Activated CD4-positive, alpha-beta T cell treated with anti-CD3 and anti-CD28 coated beads, Interleukin-2, amount 10 ng/mL, durations not matched to agents 24 days and 14 days (primary cell): ENCODE data around the gene KCND3. TPM values are rescaled to one million over a fixed set of nuclear protein-coding genes. Genes with fewer than 3 reads are reported as not detected.

Experiments used
- DNase-seq: peaks from one replicate; pipeline ENCODE4 v3.0.0; 2022
- H3K27ac Mint-ChIP-seq: one replicate; pipeline ENCODE4 v1.8.0; 2022; ENCODE audit warnings: mild to moderate bottlenecking, mixed read lengths
- H3K27me3 Mint-ChIP-seq: one replicate; pipeline ENCODE4 v1.8.0; 2022; ENCODE audit warnings: mixed read lengths
- H3K36me3 Mint-ChIP-seq: one replicate; pipeline ENCODE4 v1.8.0; 2022; ENCODE audit warnings: low read depth, mild to moderate bottlenecking, mixed read lengths
- H3K4me1 Mint-ChIP-seq: one replicate; pipeline ENCODE4 v1.8.0; 2021; ENCODE audit warnings: mixed read lengths
- H3K4me3 Mint-ChIP-seq: one replicate; pipeline ENCODE4 v1.8.0; 2022; ENCODE audit warnings: mild to moderate bottlenecking, moderate library complexity, mixed read lengths
- H3K9me3 Mint-ChIP-seq: one replicate; pipeline ENCODE4 v1.8.0; 2021; ENCODE audit warnings: mixed read lengths
- intact Hi-C: fragments of 100-400 bp; cut with micrococcal nuclease; formaldehyde crosslinking; loops from one replicate; pipeline ENCODE4 v1.15.1; 2023
- total RNA-seq: library from RNA; stranded (reverse); gene quantifications from 2 replicates; pipeline ENCODE4 v1.2.3, GENCODE V29; 2022

Gene KCND3
- total RNA-seq, 1 donor from 2014 or later = not detected

DNA sequence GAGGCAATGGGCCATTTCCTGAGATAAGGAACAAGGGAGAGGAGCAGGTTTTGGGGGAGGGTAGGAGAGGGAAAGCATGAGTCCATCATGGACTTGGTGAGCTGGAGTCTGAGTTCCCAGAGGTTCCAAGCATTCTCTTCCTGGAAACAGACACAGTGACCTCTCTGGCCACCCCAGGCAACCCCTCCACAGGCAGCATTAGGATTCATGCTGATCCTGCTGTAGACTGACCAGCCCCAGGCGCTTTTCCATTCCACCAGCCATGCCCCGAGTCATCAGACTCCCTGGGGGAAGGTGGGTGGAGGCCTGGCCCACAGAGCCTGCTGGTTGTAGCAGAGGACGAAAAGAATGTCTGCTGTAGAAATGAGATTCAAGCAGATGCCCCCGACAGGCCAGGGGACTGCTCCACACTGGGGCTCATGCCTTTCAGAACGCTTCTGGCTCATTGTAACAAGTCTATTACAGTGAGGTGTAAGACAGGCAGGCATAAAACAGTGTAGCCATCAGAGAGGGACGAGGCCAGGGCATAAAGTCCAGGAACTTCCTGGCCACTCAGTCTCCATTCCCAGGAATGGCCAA is 52.2 kb downstream of the KCND3 start:
- Mint-ChIP-seq H3K27ac (no peak overlapping the region), H3K9me3 (no peaks in the 10 kb centered on the region), H3K4me1 (no peaks in the 10 kb centered on the region), H3K27me3 (peaks cover 5% of the 10 kb centered on the region), H3K36me3 (no peaks in the 10 kb centered on the region), H3K4me3 (no peak overlapping the region)
- intact Hi-C loops = no loop called here
- no peak for DNase-seq

- intact Hi-C loops = no loop called here
- no peaks in the 10 kb centered on the region for H3K9me3 Mint-ChIP-seq
Observed at GRCh38 chr1:111934106-111934852, 55.2 kb downstream of the KCND3 start.

GRCh38 chr1:111930356-111930755 is 59.1 kb downstream of the KCND3 start:
- Mint-ChIP-seq H3K27ac (no peak overlapping the region), H3K36me3 (no peaks in the 10 kb centered on the region), H3K4me1 (no peaks in the 10 kb centered on the region), H3K27me3 (no peaks in the 10 kb centered on the region), H3K9me3 (no peaks in the 10 kb centered on the region), H3K4me3 (no peak overlapping the region)
- intact Hi-C loops = no loop called here
- no peak for DNase-seq

More at GRCh38 chr1:111934106-111934852, 55.2 kb downstream of the KCND3 start:
- Mint-ChIP-seq H3K4me3 (no peak overlapping the region), H3K27ac (no peak overlapping the region), H3K27me3 (peaks cover 2% of the 10 kb centered on the region), H3K36me3 (no peaks in the 10 kb centered on the region), H3K4me1 (no peaks in the 10 kb centered on the region)
- no peak for DNase-seq

DNA sequence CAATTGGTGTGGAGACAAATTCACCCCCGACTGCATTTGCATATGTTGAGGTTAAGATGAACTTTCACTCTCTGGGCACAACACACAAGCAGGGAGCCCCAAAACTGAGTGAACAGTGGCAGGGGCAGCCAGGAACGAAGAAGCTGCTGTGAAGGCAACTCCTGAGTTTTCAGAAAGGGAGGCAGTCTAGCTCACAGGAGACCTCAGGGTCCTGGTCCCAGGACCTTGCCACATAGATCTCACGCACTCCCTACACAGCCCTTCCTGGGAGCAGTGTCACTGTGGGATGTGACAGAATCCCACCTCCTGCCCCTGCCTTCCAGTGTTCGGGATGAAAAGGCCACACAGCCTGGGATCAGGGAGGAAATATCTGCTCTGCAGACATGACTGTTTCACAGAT is 60.9 kb downstream of the KCND3 start:
- no peak for DNase-seq
- H3K4me1 Mint-ChIP-seq = no peaks in the 10 kb centered on the region
- intact Hi-C loops = no loop called here
- no peaks in the 10 kb centered on the region for H3K9me3 Mint-ChIP-seq
- no peaks in the 10 kb centered on the region for H3K36me3 Mint-ChIP-seq
- H3K27me3 Mint-ChIP-seq = no peaks in the 10 kb centered on the region
- H3K4me3 Mint-ChIP-seq = no peak overlapping the region
- H3K27ac Mint-ChIP-seq = no peak overlapping the region

DNA sequence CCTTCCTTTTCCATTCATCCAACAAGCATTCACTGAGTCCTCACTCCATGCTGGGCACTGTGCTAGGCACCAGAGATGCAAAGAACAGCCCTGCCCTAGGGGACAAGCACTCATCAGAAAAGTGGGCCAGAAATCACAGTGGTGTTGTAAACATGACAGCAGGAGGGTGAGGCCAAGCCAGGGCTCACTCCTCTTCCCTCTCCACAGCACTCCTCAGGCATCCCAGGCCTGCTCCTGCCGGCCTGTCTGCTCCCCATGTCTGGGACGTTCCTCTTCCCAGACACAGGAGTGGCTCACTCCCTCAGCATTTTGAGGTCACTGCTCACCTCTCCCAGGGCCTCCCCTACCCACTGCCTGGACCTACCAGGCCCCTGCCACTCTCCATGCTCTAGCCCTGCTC is 61.8 kb downstream of the KCND3 start:
- H3K9me3 Mint-ChIP-seq = no peaks in the 10 kb centered on the region
- H3K4me1 Mint-ChIP-seq = no peaks in the 10 kb centered on the region

DNA sequence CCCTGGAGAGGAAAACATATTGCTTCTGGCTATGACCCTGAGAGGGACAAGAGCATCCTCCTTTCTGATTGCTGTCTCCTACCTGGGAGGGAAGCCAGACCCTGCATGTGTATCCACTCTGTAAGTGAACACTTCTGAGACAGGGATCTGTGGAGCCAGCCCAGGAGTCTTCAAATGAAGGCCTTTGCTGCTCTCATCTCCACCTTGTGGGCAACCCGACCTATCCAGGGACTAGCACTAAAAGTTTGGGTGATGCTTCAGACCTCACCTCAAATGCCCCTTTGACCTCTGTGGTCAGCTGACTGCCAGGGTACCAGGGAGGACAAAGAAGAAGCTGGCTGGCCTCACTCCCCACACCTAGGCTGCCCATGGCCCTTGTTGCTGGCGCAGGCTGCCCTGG is 64.7 kb downstream of the KCND3 start:
- Mint-ChIP-seq H3K4me1 (no peaks in the 10 kb centered on the region), H3K36me3 (no peaks in the 10 kb centered on the region), H3K9me3 (no peaks in the 10 kb centered on the region), H3K27ac (no peak overlapping the region), H3K27me3 (peaks cover 15% of the 10 kb centered on the region), H3K4me3 (no peak overlapping the region)
- intact Hi-C loops = no loop called here
- no peak for DNase-seq

More for the DNA sequence above, 61.8 kb downstream of the KCND3 start:
- H3K4me3 Mint-ChIP-seq = no peak overlapping the region
- intact Hi-C loops = no loop called here
- H3K36me3 Mint-ChIP-seq = no peaks in the 10 kb centered on the region
- no peak for DNase-seq
- H3K27me3 Mint-ChIP-seq = peaks cover 2% of the 10 kb centered on the region
- no peak overlapping the region for H3K27ac Mint-ChIP-seq

- Mint-ChIP-seq H3K27me3 (peaks cover 22% of the 10 kb centered on the region), H3K36me3 (no peaks in the 10 kb centered on the region), H3K4me3 (no peak overlapping the region), H3K9me3 (no peaks in the 10 kb centered on the region), H3K27ac (no peak overlapping the region), H3K4me1 (no peaks in the 10 kb centered on the region)
- intact Hi-C loops = no loop called here
- no peak for DNase-seq
Observed at GRCh38 chr1:111923766-111924165, 65.7 kb downstream of the KCND3 start.

GRCh38 chr1:111921948-111922347 is 67.5 kb downstream of the KCND3 start:
- intact Hi-C loops = no loop called here
- no peaks in the 10 kb centered on the region for H3K4me1 Mint-ChIP-seq
- peaks cover 26% of the 10 kb centered on the region for H3K27me3 Mint-ChIP-seq
- no peak overlapping the region for H3K4me3 Mint-ChIP-seq
- H3K9me3 Mint-ChIP-seq = no peaks in the 10 kb centered on the region
- no peaks in the 10 kb centered on the region for H3K36me3 Mint-ChIP-seq
- DNase-seq = no peak
- no peak overlapping the region for H3K27ac Mint-ChIP-seq

DNA sequence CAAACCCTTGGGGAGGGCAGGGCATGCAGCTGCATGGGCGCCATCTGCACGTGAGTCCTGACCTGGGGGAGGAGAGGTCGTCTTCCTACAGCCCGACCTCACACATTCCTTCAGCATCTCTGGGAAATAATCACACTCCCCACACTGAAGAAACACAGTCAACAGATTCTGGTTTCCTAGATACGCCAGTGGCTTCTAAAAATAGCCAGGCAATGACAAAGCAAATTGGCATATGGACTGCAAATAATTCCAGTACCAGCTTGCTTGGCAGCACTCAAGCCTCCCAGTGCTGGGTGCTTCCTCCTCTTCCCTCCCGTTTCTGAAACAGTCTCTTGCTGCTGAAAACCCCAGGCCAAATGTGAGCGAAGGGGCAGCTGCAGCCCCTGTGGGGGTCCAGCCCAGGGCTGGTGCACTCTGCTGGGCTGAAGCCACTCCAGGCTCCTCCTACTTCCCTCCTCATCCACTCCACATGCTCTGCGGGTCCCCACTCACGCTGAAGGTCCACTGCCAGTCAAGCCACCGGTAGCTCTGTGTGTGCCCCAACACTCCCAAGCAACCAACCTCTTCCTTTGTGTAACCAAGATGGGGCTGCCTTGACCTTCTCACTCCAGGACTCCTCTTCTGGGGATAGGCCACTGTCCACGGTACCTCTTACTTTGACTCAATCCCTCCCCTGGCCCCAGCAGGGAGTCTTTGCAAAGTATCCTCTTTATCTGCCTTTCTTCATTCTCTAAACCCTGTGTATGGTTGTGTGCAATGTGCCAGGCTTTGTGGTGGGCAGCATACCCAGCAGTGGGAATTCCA is 69.0 kb downstream of the KCND3 start:
- no peaks in the 10 kb centered on the region for H3K9me3 Mint-ChIP-seq
- H3K4me1 Mint-ChIP-seq = no peaks in the 10 kb centered on the region
- H3K4me3 Mint-ChIP-seq = no peak overlapping the region
- H3K36me3 Mint-ChIP-seq = no peaks in the 10 kb centered on the region
- no peak for DNase-seq
- H3K27ac Mint-ChIP-seq = no peak overlapping the region
- H3K27me3 Mint-ChIP-seq = peaks cover 30% of the 10 kb centered on the region
- intact Hi-C loops = no loop called here

GRCh38 chr1:111911776-111912515 is 77.5 kb downstream of the KCND3 start:
- H3K9me3 Mint-ChIP-seq = no peaks in the 10 kb centered on the region
- H3K27me3 Mint-ChIP-seq = peaks cover 27% of the 10 kb centered on the region
- no peaks in the 10 kb centered on the region for H3K36me3 Mint-ChIP-seq
- no peak for DNase-seq
- no peak overlapping the region for H3K4me3 Mint-ChIP-seq
- no peak overlapping the region for H3K27ac Mint-ChIP-seq
- H3K4me1 Mint-ChIP-seq = no peaks in the 10 kb centered on the region
- intact Hi-C loops = no loop called here

DNA sequence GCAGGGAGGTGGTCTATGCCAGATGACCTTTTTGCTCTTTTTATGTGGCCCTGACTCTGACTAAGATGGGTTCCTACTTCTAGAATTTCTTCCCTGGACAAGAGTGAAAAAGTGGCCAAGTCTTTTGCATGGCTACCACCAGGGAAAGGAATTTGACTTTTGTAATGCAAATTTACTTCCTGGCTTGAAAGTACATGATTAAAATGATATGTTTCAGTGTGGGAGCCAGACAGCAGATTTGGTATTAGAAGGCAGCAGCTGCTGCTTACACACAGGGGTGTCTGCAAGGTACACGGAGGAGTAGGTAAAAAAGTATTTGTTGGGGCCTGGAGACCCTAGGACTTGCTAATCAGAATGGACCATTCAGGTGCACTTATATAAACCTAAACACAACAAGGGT is 78.4 kb downstream of the KCND3 start:
- no peak overlapping the region for H3K4me3 Mint-ChIP-seq
- H3K4me1 Mint-ChIP-seq = no peaks in the 10 kb centered on the region
- intact Hi-C loops = no loop called here
- H3K27me3 Mint-ChIP-seq = peaks cover 24% of the 10 kb centered on the region
- no peak overlapping the region for H3K27ac Mint-ChIP-seq
- H3K36me3 Mint-ChIP-seq = no peaks in the 10 kb centered on the region
- DNase-seq = no peak
- no peaks in the 10 kb centered on the region for H3K9me3 Mint-ChIP-seq

DNA sequence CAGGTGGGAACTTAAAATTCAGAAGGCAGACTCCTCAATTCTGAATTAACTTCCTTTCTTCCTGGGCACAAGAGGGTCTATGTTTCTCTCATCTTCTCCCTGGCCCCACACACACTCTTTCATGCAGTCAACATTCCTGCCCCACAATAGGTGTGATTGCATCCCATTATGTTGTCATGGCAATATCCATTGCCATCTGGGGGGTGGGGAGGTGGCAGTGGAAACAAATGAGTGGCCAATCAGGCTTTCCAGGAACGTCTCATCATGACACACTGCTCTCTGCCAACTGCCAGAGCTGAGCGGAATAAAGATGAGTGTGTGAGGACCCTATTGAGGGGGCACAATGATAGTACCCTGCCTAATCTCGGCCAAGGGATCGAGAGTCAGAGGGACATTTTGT is 80.4 kb downstream of the KCND3 start:
- Mint-ChIP-seq H3K4me1 (peaks cover 3% of the 10 kb centered on the region), H3K27ac (no peak overlapping the region), H3K4me3 (no peak overlapping the region), H3K36me3 (no peaks in the 10 kb centered on the region), H3K27me3 (peaks cover 14% of the 10 kb centered on the region), H3K9me3 (no peaks in the 10 kb centered on the region)
- no peak for DNase-seq
- intact Hi-C loops = no loop called here

DNA sequence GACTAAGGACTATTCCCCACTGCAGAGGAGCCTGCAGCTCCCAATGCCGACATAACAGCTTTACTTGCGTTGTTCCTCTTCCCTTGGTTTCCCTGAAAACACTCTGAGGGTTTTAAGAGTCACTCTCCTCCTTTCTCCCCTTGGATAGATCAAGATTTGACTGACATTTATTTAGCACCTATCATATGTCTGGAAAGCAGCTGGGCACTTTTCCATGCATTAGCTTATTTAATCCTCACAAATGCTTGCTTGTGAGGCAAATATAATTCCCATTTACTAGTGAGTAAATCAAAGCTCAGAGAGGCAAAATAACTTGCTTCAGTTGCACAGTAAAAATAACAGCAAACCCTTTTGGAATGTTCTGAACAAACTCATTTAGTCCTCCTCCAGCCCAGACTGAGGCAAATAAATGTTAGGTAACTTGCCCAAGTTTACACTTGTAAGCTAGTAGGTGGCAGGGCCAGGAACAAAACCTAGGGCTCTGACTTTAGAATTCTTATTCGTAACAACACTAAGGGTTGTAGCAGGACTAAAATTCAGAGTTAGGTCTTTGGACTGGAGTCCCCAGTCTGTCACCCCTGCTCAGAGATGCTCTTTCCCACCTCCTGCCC is 81.4 kb downstream of the KCND3 start:
- peaks cover 3% of the 10 kb centered on the region for H3K4me1 Mint-ChIP-seq

More for the DNA sequence above, 81.4 kb downstream of the KCND3 start:
- no peak overlapping the region for H3K4me3 Mint-ChIP-seq
- H3K9me3 Mint-ChIP-seq = no peaks in the 10 kb centered on the region
- no peak overlapping the region for H3K27ac Mint-ChIP-seq
- no peaks in the 10 kb centered on the region for H3K36me3 Mint-ChIP-seq
- intact Hi-C loops = no loop called here
- no peak for DNase-seq
- peaks cover 10% of the 10 kb centered on the region for H3K27me3 Mint-ChIP-seq
